ENCODE results near the gene PHLPP1. TPM values are rescaled to one million over a fixed set of nuclear protein-coding genes. Genes with fewer than 3 reads are reported as not detected.

PHLPP1 gene
- total and polyA plus RNA-seq, 2 experiments from 2014 or later: 15.7 to 73.6 TPM

GRCh38 chr18:62862466-62862865, 147.1 kb downstream of the PHLPP1 start:
- Mint-ChIP-seq H3K36me3 (ENCODE audit: low read depth) (peaks cover 59% of the 10 kb centered on the region), H3K27ac (no peak overlapping the region), H3K4me1 (peaks cover 19% of the 10 kb centered on the region), H3K9me3 (no peaks in the 10 kb centered on the region), H3K4me3 (no peak overlapping the region), H3K27me3 (ENCODE audit: insufficient read depth, low read depth, poor library complexity) (peaks cover 4% of the 10 kb centered on the region)
- H3K27ac ChIP-seq (ENCODE audit: low read depth): no peak overlapping the region
- H3F3A ChIP-seq (replicated peaks; ENCODE audit: low read depth): no peaks in the 10 kb centered on the region
- no peak overlapping the region for H3K4me3 ChIP-seq
- H3K4me1 ChIP-seq (ENCODE audit: insufficient read depth): no peaks in the 10 kb centered on the region
- H3K27me3 ChIP-seq (ENCODE audit: insufficient read depth): no peaks in the 10 kb centered on the region
- H3K36me3 ChIP-seq (ENCODE audit: insufficient read depth): no peaks in the 10 kb centered on the region; the same call in none of the 2 replicates
- TF ChIP-seq EZH2 (IDR thresholded peaks at IDR 0.05; ENCODE audit: low read depth, unreplicated experiment): no peak
- no peak for TF ChIP-seq REST (IDR thresholded peaks at IDR 0.05; ENCODE audit: unreplicated experiment)
- TF ChIP-seq EZH2phosphoT487 (IDR thresholded peaks at IDR 0.05; ENCODE audit: unreplicated experiment): no peak
- TF ChIP-seq ZNF331 (CRISPR knock-in tag; IDR thresholded peaks at IDR 0.05; ENCODE audit: low read depth): no peak
- no peak for TF ChIP-seq ZNF114 (CRISPR knock-in tag; IDR thresholded peaks at IDR 0.05)
- TF ChIP-seq CREB1 (CRISPR knock-in tag; IDR thresholded peaks at IDR 0.05; ENCODE audit: low read depth): no peak
- TF ChIP-seq CTCF (conservative IDR thresholded peaks at IDR 0.05; ENCODE audit: low read depth in 2 of 2): no peak
- no peak for TF ChIP-seq POLR2AphosphoS5 (IDR thresholded peaks at IDR 0.05; ENCODE audit: low read depth)
- no peak for TF ChIP-seq NANOG (IDR thresholded peaks at IDR 0.05; ENCODE audit: borderline replicate concordance)
- no peak for TF ChIP-seq ETS1 (IDR thresholded peaks at IDR 0.05)
- TF ChIP-seq ZNF462 (CRISPR knock-in tag; IDR thresholded peaks at IDR 0.05): no peak
- TF ChIP-seq JUNB (IDR thresholded peaks at IDR 0.05; ENCODE audit: unreplicated experiment): no peak
- TF ChIP-seq STAT1 (IDR thresholded peaks at IDR 0.05; ENCODE audit: unreplicated experiment): no peak
- H3K79me2 ChIP-seq (replicated peaks; ENCODE audit: insufficient read depth): peaks cover 84% of the 10 kb centered on the region
- no peak for ATAC-seq
- 0 out of 2 replicates have a peak, but pooled peaks cover 3% of the 10 kb centered on the region for H4K20me1 ChIP-seq (replicated peaks; ENCODE audit: insufficient read depth)
- no peak overlapping the region for H2AFZ ChIP-seq
- no peak overlapping the region for H3K4me2 ChIP-seq
- no peaks in the 10 kb centered on the region for H3K9me2 ChIP-seq (ENCODE audit: insufficient read depth)
- DNase-seq (ENCODE audit: low spot score): no peak
